Skeletal muscle satellite cell (primary cell): ENCODE measurements around the gene ESR1.

Source experiments
- H3K27me3 ChIP-seq: 2 replicates; pipeline ENCODE4 v1.7.0; 2013; ENCODE audit warnings: low read length; ENCODE audit not compliant: control insufficient read depth, insufficient read depth
- H3K36me3 ChIP-seq: 2 replicates; pipeline ENCODE4 v1.7.0; 2013; ENCODE audit warnings: mild to moderate bottlenecking, control low read depth, low read length; ENCODE audit not compliant: insufficient read depth
- H3K4me1 ChIP-seq: 2 replicates; pipeline ENCODE4 v1.7.0; 2013; ENCODE audit warnings: low read length; ENCODE audit not compliant: control insufficient read depth, insufficient read depth
- H3K4me2 ChIP-seq: 2 replicates; pipeline ENCODE4 v1.7.0; 2013; ENCODE audit warnings: mild to moderate bottlenecking, low read length
- H3K4me3 ChIP-seq: 2 replicates; pipeline ENCODE4 v1.7.0; 2013; ENCODE audit warnings: low read length
- H3K9ac ChIP-seq: 2 replicates; pipeline ENCODE4 v1.7.0; 2013; ENCODE audit warnings: mild to moderate bottlenecking, low read depth, low read length, moderate library complexity
- H3K9me3 ChIP-seq: replicated peaks from 2 replicates; pipeline ENCODE4 v1.7.0; 2013; ENCODE audit warnings: mild to moderate bottlenecking, control low read depth, low read length

Gene ESR1

GRCh38 chr6:152167641-152168603 lies 360.4 kb downstream of the ESR1 start:
- no peak overlapping the region for H3K4me2 ChIP-seq
- H3K4me3 ChIP-seq = no peak overlapping the region
- no peak overlapping the region for H3K9ac ChIP-seq
- H3K27me3 ChIP-seq = no peaks in the 10 kb centered on the region
- H3K9me3 ChIP-seq = no peaks in the 10 kb centered on the region
- H3K4me1 ChIP-seq = no peaks in the 10 kb centered on the region
- peaks cover 20% of the 10 kb centered on the region for H3K36me3 ChIP-seq

GRCh38 chr6:152170313-152170701 lies 362.8 kb downstream of the ESR1 start:
- Histone ChIP-seq H3K9ac (no peak overlapping the region), H3K4me3 (no peak overlapping the region), H3K4me1 (no peaks in the 10 kb centered on the region), H3K4me2 (no peak overlapping the region), H3K27me3 (no peaks in the 10 kb centered on the region), H3K36me3 (peaks cover 23% of the 10 kb centered on the region), H3K9me3 (no peaks in the 10 kb centered on the region)

GRCh38 chr6:152170702-152171667 lies 363.5 kb downstream of the ESR1 start:
- H3K9me3 ChIP-seq = no peaks in the 10 kb centered on the region
- no peak overlapping the region for H3K4me2 ChIP-seq
- no peak overlapping the region for H3K4me3 ChIP-seq
- no peaks in the 10 kb centered on the region for H3K4me1 ChIP-seq
- peaks cover 29% of the 10 kb centered on the region for H3K36me3 ChIP-seq
- H3K27me3 ChIP-seq = no peaks in the 10 kb centered on the region
- H3K9ac ChIP-seq = no peak overlapping the region

GRCh38 chr6:152173321-152173720 lies 365.8 kb downstream of the ESR1 start:
- H3K27me3 ChIP-seq = no peaks in the 10 kb centered on the region
- H3K4me2 ChIP-seq = no peak overlapping the region
- no peak overlapping the region for H3K4me3 ChIP-seq
- no peaks in the 10 kb centered on the region for H3K9me3 ChIP-seq
- H3K9ac ChIP-seq = no peak overlapping the region
- H3K4me1 ChIP-seq = no peaks in the 10 kb centered on the region
- H3K36me3 ChIP-seq = peaks cover 28% of the 10 kb centered on the region

DNA sequence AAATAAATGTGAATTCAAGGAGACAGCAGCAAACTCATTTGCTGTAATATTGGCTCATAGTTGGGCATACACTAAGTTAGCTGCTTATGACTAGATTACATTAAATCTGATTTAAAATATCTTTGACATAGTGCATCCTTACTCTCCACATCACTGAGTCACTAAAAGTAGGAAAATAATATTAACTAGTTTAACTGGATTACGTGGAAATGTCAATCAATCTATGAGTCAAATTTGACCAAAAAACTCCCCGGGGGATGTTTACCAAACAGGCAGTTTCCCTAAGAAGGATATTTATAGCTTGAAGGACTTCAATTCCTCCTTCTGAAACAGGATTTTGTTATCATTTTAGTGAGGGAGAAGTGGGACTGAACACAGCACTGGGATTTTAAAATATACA lies 366.5 kb downstream of the ESR1 start:
- Histone ChIP-seq H3K4me2 (no peak overlapping the region), H3K4me3 (no peak overlapping the region), H3K4me1 (no peaks in the 10 kb centered on the region), H3K9me3 (no peaks in the 10 kb centered on the region), H3K9ac (no peak overlapping the region), H3K36me3 (peaks cover 28% of the 10 kb centered on the region), H3K27me3 (no peaks in the 10 kb centered on the region)

DNA sequence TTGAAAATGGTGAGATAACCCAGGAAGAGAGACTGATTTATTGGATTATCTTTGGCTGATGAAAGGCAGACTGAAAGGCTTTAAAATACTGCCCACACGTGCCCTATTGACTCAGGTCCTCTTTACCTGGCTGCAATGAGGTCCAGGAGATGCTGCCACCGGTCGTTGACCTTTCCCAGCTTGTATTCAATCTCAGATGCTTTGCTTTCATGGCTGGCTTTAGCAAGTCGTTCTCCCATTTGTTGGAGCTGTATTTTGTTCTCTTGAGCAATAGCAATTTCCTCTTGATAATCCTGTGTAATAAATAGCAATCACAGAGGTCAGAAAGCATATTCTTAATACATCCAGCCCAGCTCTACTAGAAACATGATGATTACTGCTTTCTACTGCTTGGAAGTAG lies 368.8 kb downstream of the ESR1 start:
- Histone ChIP-seq H3K36me3 (peaks cover 30% of the 10 kb centered on the region), H3K9me3 (no peaks in the 10 kb centered on the region), H3K4me2 (no peak overlapping the region), H3K27me3 (no peaks in the 10 kb centered on the region), H3K9ac (no peak overlapping the region), H3K4me1 (no peaks in the 10 kb centered on the region), H3K4me3 (no peak overlapping the region)
